HG03060 (cell line): ENCODE data around the gene VAT1L.

Experiments used
- ATAC-seq: cut with Tn5 transposase; IDR thresholded peaks from one replicate; pipeline ENCODE4 v1.9.1; 2021; ENCODE audit warnings: low read depth, moderate number of reproducible peaks; ENCODE audit not compliant: unreplicated experiment

VAT1L gene

GRCh38 chr16:77827032-77827431 lies 38.7 kb downstream of the VAT1L start:
- no peak for ATAC-seq

GRCh38 chr16:77833921-77834634 lies 45.7 kb downstream of the VAT1L start:
- no peak for ATAC-seq

DNA sequence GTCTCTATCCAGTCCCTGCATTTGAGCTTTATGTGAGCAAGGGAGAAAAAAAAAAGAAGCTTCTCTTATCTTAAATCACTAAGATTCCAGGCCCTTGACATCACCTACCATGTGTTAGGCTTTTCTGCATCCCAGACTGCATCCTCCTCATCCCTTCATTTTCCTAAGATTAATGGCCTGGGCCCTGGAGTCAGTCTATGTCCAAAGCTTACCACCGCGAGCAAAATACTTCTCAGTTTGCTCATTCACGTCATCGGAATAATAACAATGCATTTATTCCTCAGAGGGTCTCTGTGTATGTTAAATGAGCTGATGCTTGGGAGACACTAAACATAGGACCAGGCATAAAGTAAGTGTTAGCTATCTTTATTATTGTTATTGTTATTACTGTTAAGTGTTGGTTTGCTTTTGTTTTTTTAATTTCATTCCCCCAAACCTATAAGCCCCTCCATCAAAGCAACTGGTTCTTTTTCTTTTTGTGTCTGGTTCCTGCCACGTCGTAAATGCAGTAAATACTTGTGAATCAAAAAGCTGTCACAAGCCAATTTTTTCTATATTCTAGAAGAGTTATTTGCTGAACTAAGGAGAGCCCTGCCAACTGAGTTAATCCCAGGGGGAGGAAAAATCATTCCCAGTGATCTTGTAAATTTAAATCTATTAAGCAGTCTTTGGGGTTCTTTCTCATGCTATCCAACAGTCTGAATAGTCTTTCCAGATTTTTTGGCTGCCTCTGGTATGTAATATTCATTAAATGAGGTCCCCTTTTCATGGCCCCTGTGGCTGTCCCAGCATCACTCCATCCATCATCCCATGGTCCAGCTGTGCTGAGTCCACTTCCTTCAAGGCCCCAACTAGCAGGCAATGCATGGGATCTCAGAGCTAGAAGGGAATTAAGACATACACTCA lies 46.5 kb downstream of the VAT1L start:
- ATAC-seq = no peak

DNA sequence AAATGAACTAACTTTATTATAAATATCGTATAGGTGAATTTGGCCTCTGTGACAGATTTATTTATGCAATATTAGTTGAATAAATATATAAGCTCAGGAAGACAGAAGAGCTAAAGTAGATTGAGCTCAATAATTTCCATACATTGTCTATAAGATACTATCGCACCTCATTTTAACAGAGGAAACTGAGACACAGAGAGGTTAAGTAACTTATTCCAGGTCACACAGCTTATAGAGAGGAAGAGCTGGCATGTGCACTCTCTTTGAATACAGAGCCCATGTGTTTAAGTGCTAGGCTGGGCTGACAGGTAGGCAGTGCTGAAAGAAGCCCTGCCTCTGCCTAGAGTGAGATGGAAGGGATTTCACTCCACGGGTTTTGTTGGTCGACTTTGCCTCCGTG lies 48.4 kb downstream of the VAT1L start:
- no peak for ATAC-seq

DNA sequence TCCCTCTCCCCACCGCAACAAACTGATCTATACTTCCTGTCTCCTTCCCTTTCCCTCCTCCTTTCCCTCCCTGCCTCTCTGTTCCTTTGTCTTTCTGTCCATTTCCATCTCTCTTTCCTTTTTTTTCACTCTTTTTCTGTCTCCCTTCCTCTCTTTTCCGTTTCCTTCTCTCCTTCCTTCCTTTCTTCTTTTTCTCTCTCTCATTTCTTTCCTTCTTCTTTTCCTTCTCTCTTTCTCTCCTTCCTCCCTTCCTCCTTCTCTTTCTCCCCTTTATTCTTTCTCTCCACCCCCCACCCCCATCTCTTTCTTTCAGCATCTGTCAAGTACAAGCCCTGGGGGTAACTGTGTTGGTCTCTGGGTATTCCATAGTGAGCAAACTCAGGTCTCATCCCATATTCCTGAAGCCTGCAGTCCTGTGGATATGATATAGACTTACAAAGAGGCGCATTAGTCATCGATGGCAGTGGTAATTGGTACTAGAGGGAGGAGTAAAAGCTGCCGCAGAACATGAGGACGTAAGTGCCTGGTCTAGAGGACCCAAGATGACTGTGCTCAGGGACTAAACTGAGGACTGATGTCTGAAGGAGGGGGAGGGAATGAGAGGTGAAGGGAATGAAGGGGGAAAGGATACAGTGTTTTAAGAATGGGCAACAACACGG lies 50.4 kb downstream of the VAT1L start:
- ATAC-seq = no peak

DNA sequence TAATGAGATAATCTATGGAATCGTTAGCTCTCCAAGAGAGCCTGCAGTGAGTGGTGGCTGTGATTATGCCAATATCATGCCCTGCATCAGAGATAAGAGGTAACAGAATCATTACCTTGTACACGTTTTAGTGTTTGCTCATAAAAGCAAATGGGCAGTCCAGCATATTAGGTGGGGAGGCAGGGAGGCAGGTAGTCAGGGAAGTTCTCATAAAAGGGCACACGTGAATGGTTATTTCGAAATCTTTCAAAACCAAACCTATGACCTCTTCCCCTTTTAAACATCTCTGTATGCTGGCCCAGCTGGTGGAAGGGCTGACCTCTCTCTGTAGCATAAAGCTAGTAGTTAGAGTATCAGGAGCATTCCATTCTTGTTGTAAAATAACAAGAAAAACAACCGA lies 51.7 kb downstream of the VAT1L start:
- ATAC-seq = no peak

GRCh38 chr16:77840673-77841501 lies 52.5 kb downstream of the VAT1L start:
- no peak for ATAC-seq

GRCh38 chr16:77841502-77841763 lies 53.1 kb downstream of the VAT1L start:
- no peak for ATAC-seq

DNA sequence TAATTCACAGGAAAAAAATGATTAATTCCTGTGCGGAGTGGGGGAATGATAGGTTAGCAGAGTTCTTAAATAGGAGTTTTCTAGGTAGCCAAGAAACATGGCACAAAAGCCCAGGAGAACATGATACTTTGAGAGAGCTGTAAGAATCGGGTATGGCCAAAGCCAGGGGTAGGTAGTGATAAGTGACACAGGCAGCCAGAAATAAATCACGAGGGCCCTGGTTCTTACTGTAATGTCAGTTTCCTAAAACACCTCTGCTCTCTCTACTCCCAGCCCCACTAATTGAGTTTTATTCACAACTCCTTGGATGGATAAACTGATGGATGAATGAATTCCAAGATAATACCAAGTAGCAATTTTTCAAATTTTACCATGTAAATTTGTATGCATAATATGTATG lies 54.1 kb downstream of the VAT1L start:
- ATAC-seq = no peak

GRCh38 chr16:77843405-77843804 lies 55.0 kb downstream of the VAT1L start:
- no peak for ATAC-seq

DNA sequence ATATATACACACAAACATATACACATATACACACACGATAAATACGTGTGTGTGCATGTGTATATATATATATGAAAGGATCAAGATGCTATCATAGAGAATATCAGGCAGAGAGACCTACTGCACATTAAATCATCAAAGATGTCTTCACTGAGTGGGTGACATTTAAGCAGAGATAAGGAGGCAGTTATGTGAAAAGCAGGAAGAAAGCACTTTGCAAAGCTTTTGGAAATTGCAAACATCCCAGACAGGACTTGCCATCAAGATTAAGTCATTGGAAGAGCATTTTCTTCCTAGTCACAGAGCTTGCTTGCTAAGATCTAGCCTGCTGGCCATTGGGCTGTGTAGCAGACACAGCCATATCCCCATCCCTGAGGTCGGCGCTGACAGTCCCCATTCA lies 56.4 kb downstream of the VAT1L start:
- ATAC-seq = no peak

DNA sequence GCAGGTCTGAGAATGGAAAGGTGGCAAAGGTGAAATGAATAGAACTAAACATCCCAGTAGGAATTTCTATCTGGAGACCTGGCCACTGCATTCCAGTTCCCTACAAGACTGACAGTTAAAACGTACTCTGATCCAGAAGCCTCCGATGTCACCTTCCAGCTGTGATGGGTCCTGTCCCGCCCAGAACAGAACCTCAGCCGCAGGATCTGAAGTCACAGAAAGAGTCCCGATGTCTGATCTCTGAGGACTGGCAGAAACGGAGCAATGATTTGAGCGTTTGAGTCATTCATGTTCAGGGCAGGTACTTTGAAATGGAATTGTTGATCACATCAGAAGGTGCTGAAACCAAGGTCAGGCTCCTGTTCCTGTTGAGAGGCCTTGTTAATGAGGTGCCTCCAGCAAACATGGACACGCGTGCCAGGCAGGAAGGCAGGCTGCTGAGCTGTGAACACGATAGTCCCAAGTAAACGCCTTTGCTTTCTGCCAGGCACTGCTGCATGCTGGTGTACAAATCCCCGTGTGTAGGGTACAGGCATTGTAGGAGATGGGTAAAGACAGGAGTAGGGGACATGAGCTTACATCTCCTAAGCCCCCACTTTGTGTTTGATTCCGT lies 61.4 kb downstream of the VAT1L start:
- ATAC-seq = no peak

DNA sequence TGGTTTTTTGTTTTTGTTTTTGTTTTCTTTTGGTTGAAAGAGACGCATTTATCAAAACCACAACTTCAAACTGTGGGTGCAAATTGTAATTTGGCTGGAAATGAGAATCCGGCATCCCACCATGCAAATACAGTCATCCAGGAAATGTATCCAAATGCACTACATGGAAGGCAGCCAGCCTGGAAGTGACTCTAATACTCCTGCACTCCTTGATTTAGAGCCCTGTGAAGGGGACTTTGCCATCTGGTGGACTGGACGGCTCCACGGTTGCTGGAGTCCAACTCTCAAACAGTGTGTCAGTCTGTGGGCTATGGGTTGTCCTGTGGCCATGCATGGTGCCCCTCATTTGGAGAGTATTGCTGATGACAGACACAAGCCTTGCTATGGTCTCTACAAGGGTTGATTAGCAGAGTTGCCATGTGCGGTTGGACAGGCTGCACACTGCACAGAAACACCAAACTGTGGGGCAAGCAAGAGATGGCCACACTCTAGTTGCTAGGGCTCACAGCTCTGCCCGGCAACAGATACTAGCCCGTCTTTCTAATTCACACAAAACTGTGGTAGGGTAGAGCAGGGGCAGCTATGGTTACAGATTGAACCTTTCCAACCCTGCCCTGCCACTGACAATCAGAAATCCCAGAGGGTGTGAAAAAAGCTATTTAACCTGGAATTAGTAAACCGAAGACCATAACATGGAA lies 62.4 kb downstream of the VAT1L start:
- ATAC-seq = no peak

- ATAC-seq = no peak
Measured at GRCh38 chr16:77853161-77853560, 64.8 kb downstream of the VAT1L start.

GRCh38 chr16:77856438-77857160 lies 68.2 kb downstream of the VAT1L start:
- ATAC-seq = no peak

- ATAC-seq = no peak
Measured at GRCh38 chr16:77858060-77858459, 69.7 kb downstream of the VAT1L start.

DNA sequence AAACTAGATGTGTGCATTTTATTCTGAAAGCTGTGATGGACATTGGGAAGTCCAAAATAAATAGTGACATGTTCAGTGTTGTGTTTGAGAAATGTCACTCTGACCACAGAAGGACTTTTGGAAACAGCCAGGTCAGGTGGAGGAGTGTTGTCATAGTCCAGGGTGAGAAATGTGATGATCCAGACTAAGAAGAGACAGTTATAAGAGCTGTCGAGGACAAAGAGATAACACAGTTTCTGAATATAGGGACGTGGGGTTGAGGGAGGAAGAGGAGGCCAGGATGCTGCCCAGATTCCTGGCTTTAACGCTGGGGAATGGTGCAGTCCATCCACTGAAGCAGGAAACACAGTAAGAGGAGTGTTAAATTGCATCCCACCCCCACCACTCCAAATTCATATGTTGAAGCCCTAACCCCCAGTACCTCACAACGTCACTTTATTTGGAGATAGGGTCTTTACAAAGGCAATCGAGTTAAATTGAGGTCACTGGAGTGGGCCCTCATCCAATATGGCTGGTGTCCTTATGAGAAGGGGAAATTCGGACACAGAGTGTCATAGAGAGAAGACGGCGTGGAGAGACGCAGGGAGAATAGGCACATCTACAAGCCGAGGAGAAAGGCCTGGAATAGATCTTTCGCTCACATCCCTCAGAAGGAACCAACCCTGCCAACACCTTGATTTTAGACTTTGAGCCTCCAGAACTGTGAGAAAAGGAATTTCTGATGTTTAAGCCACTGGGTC lies 71.3 kb downstream of the VAT1L start:
- no peak for ATAC-seq

DNA sequence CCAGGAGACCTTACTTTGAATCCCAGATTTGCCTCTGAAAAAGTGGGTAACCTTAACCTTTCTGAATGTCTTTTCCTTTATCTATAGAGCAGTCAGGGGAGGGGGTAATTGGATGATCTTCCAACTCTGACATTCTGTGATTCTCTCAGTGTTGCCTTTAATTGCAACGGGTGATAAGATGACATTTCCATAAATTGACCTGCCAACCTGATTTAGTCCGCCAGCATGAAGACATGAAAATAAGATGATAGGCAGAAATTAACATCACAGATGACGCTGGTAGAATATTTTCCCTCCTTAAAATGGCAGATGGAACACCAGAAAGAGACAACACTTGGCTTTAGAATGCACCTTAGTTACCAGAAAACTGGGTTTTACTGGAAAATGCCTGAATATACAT lies 72.6 kb downstream of the VAT1L start:
- ATAC-seq = no peak
